H1 (cell line): Measurements from ENCODE around the gene RAB1A. TPM values are rescaled to one million over a fixed set of nuclear protein-coding genes. Genes with fewer than 3 reads are reported as not detected.

ENCODE experiments used
- CTCF ChIA-PET: fragments of 300-600 bp; sonication (Branson Sonifier 250); formaldehyde crosslinking; loops from one replicate; lab custom pipeline; 2021; ENCODE audit not compliant: partially characterized antibody; lab: Charles Lee
- POLR2A ChIA-PET: fragments of 300-600 bp; sonication (Branson Sonifier 250); formaldehyde crosslinking; loops from one replicate; lab custom pipeline; 2021; ENCODE audit warnings: inconsistent platforms; ENCODE audit not compliant: partially characterized antibody; lab: Charles Lee
- DNase-seq, 2 experiments: peaks; one replicate each; pipeline versions ENCODE4 v3.0.0 to v3.0.0-alpha.2; 2010 to 2022; ENCODE audit warnings: low spot score in 2 of 2, low read depth in 1 of 2, mixed read lengths in 1 of 2
- FAIRE-seq: peaks from 2 replicates; lab custom pipeline; 2011; peaks lifted over from hg19 to GRCh38; lab: Jason Lieb, UNC
- H2AFZ ChIP-seq: 2 replicates; pipeline ENCODE4 v1.8.1; 2012; ENCODE audit warnings: low read length, inconsistent platforms
- H2AK5ac ChIP-seq: 2 replicates; pipeline ENCODE4 v1.6.1; 2013; ENCODE audit warnings: low read depth, low read length
- H2BK120ac ChIP-seq: replicated peaks from 2 replicates; pipeline ENCODE3; 2013; ENCODE audit warnings: low read depth, low read length, inconsistent platforms
- H2BK12ac ChIP-seq: 2 replicates; pipeline ENCODE4 v1.6.1; 2013; ENCODE audit warnings: low read depth, low read length
- H2BK15ac ChIP-seq: 2 replicates; pipeline ENCODE4 v1.6.1; 2013; ENCODE audit warnings: low read length
- H2BK20ac ChIP-seq: 2 replicates; pipeline ENCODE4 v1.6.1; 2013; ENCODE audit warnings: low read length
- H2BK5ac ChIP-seq: 2 replicates; pipeline ENCODE4 v1.6.1; 2013; ENCODE audit warnings: low read depth, low read length
- H3K14ac ChIP-seq: 2 replicates; pipeline ENCODE4 v1.6.1; 2013; ENCODE audit warnings: inconsistent platforms; ENCODE audit not compliant: insufficient read length
- H3K18ac ChIP-seq: 2 replicates; pipeline ENCODE4 v1.6.1; 2013; ENCODE audit warnings: low read length; ENCODE audit errors: extremely low read depth
- H3K23ac ChIP-seq: 2 replicates; pipeline ENCODE4 v1.6.1; 2013; ENCODE audit warnings: inconsistent platforms; ENCODE audit not compliant: insufficient read length
- H3K23me2 ChIP-seq: 2 replicates; pipeline ENCODE4 v1.6.1; 2013; ENCODE audit warnings: low read depth, low read length
- H3K27ac ChIP-seq: 2 replicates; pipeline ENCODE4 v1.6.1; 2011; ENCODE audit warnings: low read depth, low read length, inconsistent platforms
- H3K27me3 ChIP-seq, 4 experiments: replicated peaks in 1 of 4; 1 replicate in 1 of 4; 2 replicates in 3 of 4; pipeline versions ENCODE4 v1.6.1 to v1.8.1; 2011 to 2013; ENCODE audit warnings: low read length in 3 of 4, mild to moderate bottlenecking in 3 of 4, inconsistent platforms in 2 of 4, mixed read lengths in 2 of 4, moderate library complexity in 1 of 4; ENCODE audit not compliant: control insufficient read depth in 3 of 4, insufficient read depth in 3 of 4; ENCODE audit errors: extremely low read depth in 1 of 4
- H3K36me3 ChIP-seq, 4 experiments: 2 replicates each; pipeline versions ENCODE4 v1.6.1 to v1.8.1; 2011 to 2013; ENCODE audit warnings: mild to moderate bottlenecking in 4 of 4, low read length in 3 of 4, moderate library complexity in 2 of 4, control low read depth in 1 of 4, inconsistent platforms in 1 of 4; ENCODE audit not compliant: insufficient read depth in 4 of 4, control insufficient read depth in 2 of 4
- H3K4ac ChIP-seq: replicated peaks from 2 replicates; pipeline ENCODE3; 2013; ENCODE audit warnings: low read length, low read depth, mixed read lengths, inconsistent platforms; ENCODE audit not compliant: insufficient read length
- H3K4me1 ChIP-seq, 4 experiments: replicated peaks in 1 of 4; 1 replicate in 1 of 4; 2 replicates in 3 of 4; pipeline versions ENCODE4 v1.6.1 to v1.8.1; 2011 to 2013; ENCODE audit warnings: low read length in 3 of 4, inconsistent platforms in 2 of 4, mixed read lengths in 1 of 4; ENCODE audit not compliant: insufficient read depth in 4 of 4, control insufficient read depth in 3 of 4
- H3K4me2 ChIP-seq, 2 experiments: 2 replicates each; pipeline versions ENCODE4 v1.6.1 to v1.8.1; 2011 to 2013; ENCODE audit warnings: low read depth in 2 of 2, low read length in 2 of 2, control low read depth in 1 of 2, inconsistent platforms in 1 of 2, mild to moderate bottlenecking in 1 of 2; ENCODE audit not compliant: insufficient read depth in 1 of 2
- H3K4me3 ChIP-seq, 4 experiments: fragments of 200-600, 300-600 bp in 1 of 4; sonication (generic), shearing (Covaris generic), sonication (Bioruptor Twin) in 1 of 4; 2 replicates each; pipeline versions ENCODE4 v1.5.1 to v1.8.1; 2011 to 2016; ENCODE audit warnings: low read length in 4 of 4, low read depth in 3 of 4, control low read depth in 2 of 4, inconsistent platforms in 2 of 4, mild to moderate bottlenecking in 2 of 4, mixed read lengths in 1 of 4, moderate library complexity in 1 of 4; ENCODE audit not compliant: insufficient read depth in 2 of 4; ENCODE audit errors: extremely low read depth in 1 of 4
- H3K56ac ChIP-seq: replicated peaks from 2 replicates; pipeline ENCODE3; 2013; ENCODE audit warnings: low read depth, mild to moderate bottlenecking, mixed read lengths, low read length, inconsistent platforms; ENCODE audit not compliant: insufficient read length
- H3K79me1 ChIP-seq: 2 replicates; pipeline ENCODE4 v1.6.1; 2013; ENCODE audit warnings: low read depth, low read length, control low read depth
- H3K79me2 ChIP-seq, 2 experiments: 2 replicates each; pipeline versions ENCODE4 v1.6.1 to v1.8.1; 2012 to 2013; ENCODE audit warnings: low read length in 2 of 2, mild to moderate bottlenecking in 2 of 2, inconsistent platforms in 1 of 2; ENCODE audit not compliant: insufficient read depth in 2 of 2, control insufficient read depth in 1 of 2
- H3K9ac ChIP-seq, 4 experiments: replicated peaks in 1 of 4; 1 replicate in 1 of 4; 2 replicates in 3 of 4; pipeline versions ENCODE4 v1.6.1 to v1.8.1; 2011 to 2013; ENCODE audit warnings: low read depth in 3 of 4, low read length in 3 of 4, control low read depth in 2 of 4, mild to moderate bottlenecking in 2 of 4, moderate library complexity in 2 of 4, inconsistent platforms in 1 of 4; ENCODE audit errors: extremely low read depth in 1 of 4
- H3K9me3 ChIP-seq, 2 experiments: 2 replicates each; pipeline versions ENCODE4 v1.6.1 to v1.8.1; 2012 to 2013; ENCODE audit warnings: mild to moderate bottlenecking in 2 of 2, moderate library complexity in 2 of 2, control low read depth in 1 of 2, inconsistent platforms in 1 of 2, low read depth in 1 of 2, low read length in 1 of 2, mixed read lengths in 1 of 2; ENCODE audit not compliant: insufficient read depth in 2 of 2
- H4K20me1 ChIP-seq, 2 experiments: replicated peaks in 1 of 2; 2 replicates each; pipeline versions ENCODE3 to v1.8.1; 2011 to 2013; ENCODE audit warnings: inconsistent platforms in 2 of 2, low read length in 2 of 2, mild to moderate bottlenecking in 1 of 2; ENCODE audit not compliant: insufficient read depth in 2 of 2, control insufficient read depth in 1 of 2
- H4K5ac ChIP-seq: 2 replicates; pipeline ENCODE4 v1.6.1; 2013; ENCODE audit warnings: low read length, low read depth, mixed read lengths, inconsistent platforms; ENCODE audit not compliant: insufficient read length
- H4K8ac ChIP-seq: 2 replicates; pipeline ENCODE4 v1.8.0; 2013; ENCODE audit warnings: mild to moderate bottlenecking, moderate library complexity, low read length, inconsistent platforms; ENCODE audit not compliant: insufficient read depth; ENCODE audit errors: extremely low read depth
- H4K91ac ChIP-seq: replicated peaks from 2 replicates; pipeline ENCODE3; 2013; ENCODE audit warnings: low read length, mixed read lengths, inconsistent platforms; ENCODE audit not compliant: insufficient read length
- BRCA1 ChIP-seq: IDR thresholded peaks from 2 replicates; pipeline ENCODE4 v1.6.1; 2012; ENCODE audit warnings: low read depth, low read length, improper control_type of control experiment
- CREB1 ChIP-seq: IDR thresholded peaks from 2 replicates; pipeline ENCODE4 v1.6.1; 2012; ENCODE audit warnings: inconsistent platforms
- CTBP2 ChIP-seq: IDR thresholded peaks from 2 replicates; pipeline ENCODE4 v1.7.0; 2011; ENCODE audit warnings: borderline replicate concordance, mild to moderate bottlenecking, moderate library complexity, mixed read lengths, low read length; ENCODE audit not compliant: insufficient read depth, insufficient read length
- EZH2 ChIP-seq: fragments of 200-600 bp; sonication (generic); IDR thresholded peaks from 2 replicates; pipeline ENCODE4 v1.7.1; 2012; ENCODE audit warnings: low read depth, mild to moderate bottlenecking, moderate library complexity, low read length, inconsistent platforms; ENCODE audit not compliant: severe bottlenecking
- HDAC6 ChIP-seq: IDR thresholded peaks from one replicate; pipeline ENCODE4 v1.7.1; 2012; ENCODE audit warnings: low read depth, mild to moderate bottlenecking, inconsistent platforms, low read length, moderate library complexity
- JUN ChIP-seq: IDR thresholded peaks from 2 replicates; pipeline ENCODE4 v1.6.1; 2011; ENCODE audit warnings: low read depth, mild to moderate bottlenecking, improper control_type of control experiment, low read length
- KDM1A ChIP-seq: fragments of 200-600, 300-600 bp; sonication (generic); IDR thresholded peaks from 2 replicates; pipeline ENCODE4 v1.7.1; 2016; ENCODE audit warnings: mild to moderate bottlenecking, low read length, borderline replicate concordance
- KDM4A ChIP-seq: IDR thresholded peaks from one replicate; pipeline ENCODE4 v1.7.1; 2012; ENCODE audit warnings: low read depth, mild to moderate bottlenecking, moderate library complexity, low read length, inconsistent platforms; ENCODE audit not compliant: severe bottlenecking
- PHF8 ChIP-seq: fragments of 200-600 bp; sonication (generic); conservative IDR thresholded peaks from 2 replicates; pipeline ENCODE4 v1.7.1; 2012; ENCODE audit warnings: low read depth, mild to moderate bottlenecking, inconsistent platforms, low read length, moderate library complexity
- POLR2AphosphoS5 ChIP-seq: IDR thresholded peaks from 2 replicates; pipeline ENCODE4 v1.6.1; 2011; ENCODE audit warnings: low read depth, low read length
- RAD21 ChIP-seq, 2 experiments: IDR thresholded peaks in 1 of 2; conservative IDR thresholded peaks in 1 of 2; 2 replicates each; pipeline ENCODE4 v1.6.1; 2011; ENCODE audit warnings: low read depth in 2 of 2, low read length in 2 of 2, improper control_type of control experiment in 1 of 2, inconsistent platforms in 1 of 2, mild to moderate bottlenecking in 1 of 2, moderate library complexity in 1 of 2
- SAP30 ChIP-seq: fragments of 300-600 bp; sonication (generic); IDR thresholded peaks from 2 replicates; pipeline ENCODE4 v1.7.1; 2012; ENCODE audit warnings: low read length, moderate library complexity, mild to moderate bottlenecking, inconsistent platforms; ENCODE audit not compliant: insufficient read depth, insufficient replicate concordance
- SUZ12 ChIP-seq: fragments of 200-600 bp; sonication (generic); IDR thresholded peaks from 2 replicates; pipeline ENCODE4 v1.6.1; 2012; ENCODE audit warnings: mild to moderate bottlenecking, inconsistent platforms, low read length, moderate library complexity, mixed read lengths
- WGBS, 2 experiments: shearing (Covaris generic) in 1 of 2; methylation state at CpG; one replicate each; pipeline versions ENCODE4 v1.1.6 to v1.1.7; 2013 to 2015; ENCODE audit warnings: low lambda C conversion rate in 2 of 2, mixed read lengths in 2 of 2, inconsistent platforms in 1 of 2, low coverage in 1 of 2, missing lambda C conversion rate in 1 of 2; ENCODE audit not compliant: insufficient replicate concordance in 2 of 2, insufficient coverage in 1 of 2, insufficient read length in 1 of 2; ENCODE audit errors: extremely low coverage in 1 of 2, missing lambda C conversion rate in 1 of 2; 5-methylcytosine and 5-hydroxymethylcytosine counted together
- polyA plus RNA-seq, 7 experiments: library from polyadenylated mRNA; depleted of rRNA in 3 of 7; stranded (reverse) in 5 of 7; unstranded in 2 of 7; fragments of >200 nt in 5 of 7; fragments of 200-250 nt in 2 of 7; gene quantifications; 1 replicate in 5 of 7; 2 replicates in 1 of 7; 4 replicates in 1 of 7; pipeline versions ENCODE4 v1.2.1 to v1.2.3, GENCODE V29; 2011 to 2013; ENCODE audit warnings: missing spikeins in 2 of 7, mixed read lengths in 2 of 7
- total RNA-seq: library from RNA; stranded (reverse); fragmentation: NEBNext Ultra II Directional; extraction: Animal tissue kit (Norgen Biotek cat#: 25700); gene quantifications from 2 replicates; pipeline ENCODE4 v1.2.1, GENCODE V29; 2021

Gene RAB1A
- total and polyA plus RNA-seq, 2 of the 8 experiments (the other 6 are each of a cell fraction or from before 2014, with no cell fraction given): 77.9 to 120 TPM

- no peak overlapping the region for H3K23ac ChIP-seq
- H4K91ac ChIP-seq: peak overlapping the region; percentile 32
- DNase-seq: peak in 1 of 2 experiments; percentile 70
- ChIA-PET CTCF (interaction anchor here (0.6 to 4.3 kb wide), 9 partner anchors 10 to 1520 kb away, joined by 3 to 16 read pairs (median 4); partner anchors contain the start of gene CEP68), POLR2A (interaction anchor here (1.0 to 9.5 kb wide), 2 partner anchors 11 to 58 kb away, joined by 3 to 84 read pairs; partner anchors contain the start of gene CEP68)
- 0 out of 2 replicates have a peak overlapping the region, but pooled peaks have one; percentile 77 for H2AK5ac ChIP-seq
- FAIRE-seq: no peak
- H3K27me3 ChIP-seq: no peaks in the 10 kb centered on the region
- no peak overlapping the region for H2BK12ac ChIP-seq
- H4K5ac ChIP-seq: no peak overlapping the region
- no peak overlapping the region for H2BK120ac ChIP-seq
- peak overlapping the region in 1 of 4 experiments; percentile 9; a peak in 1 of 8 replicates for H3K4me3 ChIP-seq
- no peak overlapping the region for H3K9ac ChIP-seq
- H4K20me1 ChIP-seq: no peaks in the 10 kb centered on the region
- no peak overlapping the region; the same call in 1 of the 2 replicates for H2BK15ac ChIP-seq
- no peak overlapping the region for H2BK5ac ChIP-seq
- no peak overlapping the region for H2AFZ ChIP-seq
- no peak overlapping the region for H3K4ac ChIP-seq
- H2BK20ac ChIP-seq: no peak overlapping the region; the same call in 1 of the 2 replicates
- peaks cover 10 to 12% of the 10 kb centered on the region in 2 experiments for H3K9me3 ChIP-seq
- no peak overlapping the region for H3K27ac ChIP-seq
- no peak overlapping the region for H3K56ac ChIP-seq
- H3K14ac ChIP-seq: no peak overlapping the region
- H3K18ac ChIP-seq: peak overlapping the region; percentile 81
- no peak overlapping the region for H4K8ac ChIP-seq
- peaks cover 0 to 27% (median 3%) of the 10 kb centered on the region in 4 experiments; a peak in 6 of 8 replicates for H3K36me3 ChIP-seq
- H3K79me2 ChIP-seq: no peaks in the 10 kb centered on the region
- no peaks in the 10 kb centered on the region for H3K79me1 ChIP-seq
- no peaks in the 10 kb centered on the region for H3K23me2 ChIP-seq
- 57% methylated on average over 10 of the region's 10 CpGs; no CpG with 5 or more reads in 1 of the 2 experiments for WGBS, 2 experiments
- H3K4me1 ChIP-seq: peaks cover 5 to 13% (median 8%) of the 10 kb centered on the region in 4 experiments; a peak in 6 of 7 replicates
- H3K4me2 ChIP-seq: peak overlapping the region; percentile 21 to 47; a peak in 2 of 4 replicates
- no peak for TF ChIP-seq PHF8
- no peak for TF ChIP-seq BRCA1
- TF ChIP-seq RAD21 (IDR thresholded peaks at IDR 0.05 in 1 of 2, conservative IDR thresholded peaks at IDR 0.05 in 1 of 2; ENCODE audit: low read depth in 2 of 2, low read length in 2 of 2): no peak
- no peak for TF ChIP-seq HDAC6
- TF ChIP-seq SAP30: no peak
- TF ChIP-seq JUN: no peak
- no peak for TF ChIP-seq SUZ12
- TF ChIP-seq KDM4A: no peak
- TF ChIP-seq KDM1A: no peak
- no peak for TF ChIP-seq CTBP2
- TF ChIP-seq CREB1: no peak
- TF ChIP-seq EZH2: no peak
- TF ChIP-seq POLR2AphosphoS5: no peak
Observed at GRCh38 chr2:65045651-65046050, 84.3 kb downstream of the RAB1A start.
